Measurements from ENCODE around the gene GP2. TPM values are rescaled to one million over a fixed set of nuclear protein-coding genes. Genes with fewer than 3 reads are reported as not detected.

GP2 gene
- total and polyA plus RNA-seq, 2 donors (not counting 3 experiments of a cell fraction or from before 2014, with no cell fraction given) = not detected

DNA sequence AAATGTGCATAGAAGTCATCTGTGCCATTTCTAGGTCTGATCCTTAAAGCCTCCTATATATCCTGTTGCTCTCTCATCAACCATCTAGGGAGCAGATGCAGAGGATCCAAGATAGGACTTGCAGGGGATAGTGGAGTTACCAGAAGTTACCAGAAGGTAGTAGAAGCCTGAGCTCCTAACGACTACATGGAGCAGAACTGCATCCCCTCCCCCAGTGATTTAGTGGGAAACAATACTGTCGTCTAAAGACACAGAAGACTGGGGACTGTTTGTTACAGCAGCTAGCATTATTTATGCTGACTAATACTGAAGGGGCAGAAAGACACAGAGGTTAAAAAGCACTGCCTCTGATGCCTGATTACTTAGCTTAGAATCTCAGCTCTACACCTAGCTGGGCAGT lies 15.8 kb downstream of the GP2 start:
- BruUV-seq (replicated peaks) = no TSS peak
- H3K79me2 ChIP-seq (ENCODE audit: control insufficient read depth, insufficient read depth, low read length) = no peaks in the 10 kb centered on the region
- no peak overlapping the region for H3K4me2 ChIP-seq (ENCODE audit: insufficient read depth, low read length)
- H2AFZ ChIP-seq (ENCODE audit: low read depth, low read length) = no peak overlapping the region
- H3K9me1 ChIP-seq (replicated peaks; ENCODE audit: control insufficient read depth, extremely low read depth, insufficient read depth, low read length) = no peaks in the 10 kb centered on the region
- POLR2A ChIA-PET = no interaction called here
- dilution Hi-C loops (cut with MboI; ENCODE audit: extremely low pct_ligation_motif_present, low sequenced_read_pairs) (no loop called here), intact Hi-C loops (cut with micrococcal nuclease) (no loop called here)
- H3K4me1 ChIP-seq (ENCODE audit: control insufficient read depth, extremely low read depth, insufficient read depth, low read length) = no peaks in the 10 kb centered on the region
- FAIRE-seq (no peak), DNase-seq (ENCODE audit: low read depth, low spot score) (no peak)
- H3K36me3 ChIP-seq (ENCODE audit: control insufficient read depth in 2 of 2, extremely low read depth in 1 of 2, insufficient read depth in 2 of 2, low read length in 2 of 2) = no peaks in the 10 kb centered on the region
- CTCF ChIA-PET = no interaction called here
- H3K4me3 ChIP-seq (replicated peaks in 1 of 3; ENCODE audit: insufficient read depth in 1 of 3, low read depth in 1 of 3, low read length in 3 of 3) = no peak overlapping the region
- no peak overlapping the region for H3K27ac ChIP-seq (ENCODE audit: insufficient read depth, low read depth, low read length)
- H3K9me3 ChIP-seq (replicated peaks; ENCODE audit: control insufficient read depth, insufficient read depth, low read length) = no peaks in the 10 kb centered on the region
- no peak overlapping the region for H3K9ac ChIP-seq (replicated peaks; ENCODE audit: extremely low read depth, insufficient read depth, low read length)
- no peaks in the 10 kb centered on the region for H4K20me1 ChIP-seq (replicated peaks; ENCODE audit: control insufficient read depth, extremely low read depth, insufficient read depth, low read length)
- H3K27me3 ChIP-seq (ENCODE audit: control insufficient read depth in 2 of 2, insufficient read depth in 2 of 2, low read length in 2 of 2) = no peaks in the 10 kb centered on the region
- TF ChIP-seq, protein P1, sequence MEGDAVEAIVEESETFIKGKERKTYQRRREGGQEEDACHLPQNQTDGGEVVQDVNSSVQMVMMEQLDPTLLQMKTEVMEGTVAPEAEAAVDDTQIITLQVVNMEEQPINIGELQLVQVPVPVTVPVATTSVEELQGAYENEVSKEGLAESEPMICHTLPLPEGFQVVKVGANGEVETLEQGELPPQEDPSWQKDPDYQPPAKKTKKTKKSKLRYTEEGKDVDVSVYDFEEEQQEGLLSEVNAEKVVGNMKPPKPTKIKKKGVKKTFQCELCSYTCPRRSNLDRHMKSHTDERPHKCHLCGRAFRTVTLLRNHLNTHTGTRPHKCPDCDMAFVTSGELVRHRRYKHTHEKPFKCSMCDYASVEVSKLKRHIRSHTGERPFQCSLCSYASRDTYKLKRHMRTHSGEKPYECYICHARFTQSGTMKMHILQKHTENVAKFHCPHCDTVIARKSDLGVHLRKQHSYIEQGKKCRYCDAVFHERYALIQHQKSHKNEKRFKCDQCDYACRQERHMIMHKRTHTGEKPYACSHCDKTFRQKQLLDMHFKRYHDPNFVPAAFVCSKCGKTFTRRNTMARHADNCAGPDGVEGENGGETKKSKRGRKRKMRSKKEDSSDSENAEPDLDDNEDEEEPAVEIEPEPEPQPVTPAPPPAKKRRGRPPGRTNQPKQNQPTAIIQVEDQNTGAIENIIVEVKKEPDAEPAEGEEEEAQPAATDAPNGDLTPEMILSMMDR (IDR thresholded peaks at IDR 0.05; ENCODE audit: extremely low read depth in 1 of 2, insufficient read depth in 1 of 2, low read depth in 1 of 2, low read length in 2 of 2) = no peak
- TF ChIP-seq POLR2A (IDR thresholded peaks at IDR 0.05; ENCODE audit: low read depth, low read length) = no peak
- TF ChIP-seq POLR2AphosphoS5 (IDR thresholded peaks at IDR 0.05; ENCODE audit: insufficient read depth, low read depth, low read length) = no peak
- TF ChIP-seq GATA2 (IDR thresholded peaks at IDR 0.05; ENCODE audit: insufficient read depth, insufficient read length, low read depth, low read length) = no peak

DNA sequence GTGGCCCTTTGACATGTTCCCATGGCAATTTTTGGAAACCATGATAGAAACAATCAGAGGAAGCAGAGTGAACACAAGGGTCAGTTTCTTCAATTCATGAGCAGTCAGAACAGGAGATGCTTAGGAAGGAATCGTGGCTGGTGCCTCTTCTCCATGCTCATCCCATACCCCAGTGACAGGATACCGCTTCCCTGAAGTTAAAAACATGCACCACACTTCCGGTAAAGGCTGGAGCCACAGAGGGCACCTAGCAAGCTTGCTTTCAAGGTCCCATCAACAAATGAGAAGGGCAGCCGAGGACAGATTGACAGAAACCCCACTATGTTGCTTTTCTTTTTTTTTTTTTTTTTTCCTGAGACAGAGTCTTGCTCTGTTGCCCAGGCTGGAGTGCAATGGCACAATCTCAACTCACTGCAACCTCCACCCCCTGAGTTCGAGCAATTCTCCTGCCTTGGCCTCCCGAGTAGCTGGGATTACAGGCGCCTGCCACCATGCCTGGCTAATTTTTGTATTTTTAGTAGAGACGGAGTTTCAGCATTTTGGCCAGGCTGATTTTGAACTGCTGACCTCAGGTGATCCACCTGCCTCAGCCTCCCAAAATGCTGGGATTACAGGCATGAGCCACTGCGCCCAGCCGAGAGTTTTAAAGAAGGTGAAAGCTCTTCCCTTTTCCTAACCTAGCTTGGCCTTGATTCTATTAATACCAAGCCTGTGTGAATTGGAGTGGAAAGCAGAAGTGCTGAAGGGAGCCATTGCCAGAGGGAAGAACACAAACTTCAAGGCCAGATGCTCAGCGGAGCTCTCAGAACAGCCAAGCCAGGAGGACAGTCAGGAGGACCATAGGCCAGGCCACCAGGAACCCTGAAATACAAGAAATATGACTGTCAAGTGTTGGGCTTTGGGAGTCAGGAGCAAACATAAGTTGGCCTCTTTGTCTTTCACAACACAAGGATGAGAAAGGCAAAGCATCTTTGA lies 16.6 kb downstream of the GP2 start:
- Histone ChIP-seq H3K4me3 (replicated peaks in 1 of 3; ENCODE audit: insufficient read depth in 1 of 3, low read depth in 1 of 3, low read length in 3 of 3) (no peak overlapping the region), H3K27me3 (ENCODE audit: control insufficient read depth in 2 of 2, insufficient read depth in 2 of 2, low read length in 2 of 2) (no peaks in the 10 kb centered on the region), H3K4me2 (ENCODE audit: insufficient read depth, low read length) (no peak overlapping the region), H3K9ac (replicated peaks; ENCODE audit: extremely low read depth, insufficient read depth, low read length) (no peak overlapping the region), H3K36me3 (ENCODE audit: control insufficient read depth in 2 of 2, extremely low read depth in 1 of 2, insufficient read depth in 2 of 2, low read length in 2 of 2) (no peaks in the 10 kb centered on the region), H4K20me1 (replicated peaks; ENCODE audit: control insufficient read depth, extremely low read depth, insufficient read depth, low read length) (no peaks in the 10 kb centered on the region), H3K4me1 (ENCODE audit: control insufficient read depth, extremely low read depth, insufficient read depth, low read length) (no peaks in the 10 kb centered on the region), H3K9me1 (replicated peaks; ENCODE audit: control insufficient read depth, extremely low read depth, insufficient read depth, low read length) (no peaks in the 10 kb centered on the region), H2AFZ (ENCODE audit: low read depth, low read length) (no peak overlapping the region), H3K9me3 (replicated peaks; ENCODE audit: control insufficient read depth, insufficient read depth, low read length) (no peaks in the 10 kb centered on the region), H3K27ac (ENCODE audit: insufficient read depth, low read depth, low read length) (no peak overlapping the region), H3K79me2 (ENCODE audit: control insufficient read depth, insufficient read depth, low read length) (no peaks in the 10 kb centered on the region)
- dilution Hi-C loops (cut with MboI; ENCODE audit: extremely low pct_ligation_motif_present, low sequenced_read_pairs) = no loop called here
- no TSS peak for BruUV-seq (replicated peaks)
- DNase-seq (ENCODE audit: low read depth, low spot score) (no peak), FAIRE-seq (no peak)
- intact Hi-C loops (cut with micrococcal nuclease) = no loop called here
- TF ChIP-seq JUN (IDR thresholded peaks at IDR 0.05; ENCODE audit: borderline replicate concordance, insufficient read depth, insufficient read length, low read depth) (no peak), GATA2 (IDR thresholded peaks at IDR 0.05; ENCODE audit: insufficient read depth, insufficient read length, low read depth, low read length) (no peak), POLR2A (IDR thresholded peaks at IDR 0.05; ENCODE audit: low read depth, low read length) (no peak), MYC (IDR thresholded peaks at IDR 0.05; ENCODE audit: low read depth, low read length) (no peak), FOS (IDR thresholded peaks at IDR 0.05; ENCODE audit: borderline replicate concordance, insufficient read depth, low read length) (no peak), EZH2 (IDR thresholded peaks at IDR 0.05; ENCODE audit: borderline replicate concordance, low read depth, low read length, severe bottlenecking) (no peak), POLR2AphosphoS5 (IDR thresholded peaks at IDR 0.05; ENCODE audit: insufficient read depth, low read depth, low read length) (no peak)
- TF ChIP-seq, protein P1 (IDR thresholded peaks at IDR 0.05; ENCODE audit: extremely low read depth in 1 of 2, insufficient read depth in 1 of 2, low read depth in 1 of 2, low read length in 2 of 2) = no peak
- TF ChIP-seq, protein P2, sequence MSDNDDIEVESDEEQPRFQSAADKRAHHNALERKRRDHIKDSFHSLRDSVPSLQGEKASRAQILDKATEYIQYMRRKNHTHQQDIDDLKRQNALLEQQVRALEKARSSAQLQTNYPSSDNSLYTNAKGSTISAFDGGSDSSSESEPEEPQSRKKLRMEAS (IDR thresholded peaks at IDR 0.05; ENCODE audit: insufficient read depth, insufficient read length) = no peak
- ChIA-PET CTCF (no interaction called here), POLR2A (no interaction called here)

Measured in endothelial cell of umbilical vein (primary cell).